Panc1 (cell line): Measurements from ENCODE around the gene MEGF8.

Source experiments
- CTCF ChIP-seq: fragments of 450-650 bp; IDR thresholded peaks from 2 replicates; pipeline ENCODE4 v1.5.1; 2017; ENCODE audit warnings: mild to moderate bottlenecking
- POLR2AphosphoS5 ChIP-seq: IDR thresholded peaks from 2 replicates; pipeline ENCODE4 v1.6.1; 2012; ENCODE audit warnings: mild to moderate bottlenecking, low read depth, low read length, moderate library complexity
- REST ChIP-seq, 2 experiments: IDR thresholded peaks; 2 replicates each; pipeline ENCODE4 v1.6.1; 2011 to 2012; ENCODE audit warnings: low read depth in 2 of 2, control low read depth in 1 of 2, low read length in 1 of 2, mild to moderate bottlenecking in 1 of 2, moderate library complexity in 1 of 2; ENCODE audit not compliant: insufficient read depth in 1 of 2
- SIN3A ChIP-seq: IDR thresholded peaks from 2 replicates; pipeline ENCODE4 v1.6.1; 2012; ENCODE audit warnings: low read depth, mild to moderate bottlenecking, low read length, moderate library complexity, borderline replicate concordance; ENCODE audit not compliant: insufficient read depth
- TCF7L2 ChIP-seq: IDR thresholded peaks from 2 replicates; pipeline ENCODE4 v1.6.1; 2011; ENCODE audit warnings: mild to moderate bottlenecking, low read depth, low read length, inconsistent platforms

GRCh38 chr19:42303876-42304275 is 21.6 kb upstream of the MEGF8 start:
- TF ChIP-seq CTCF (no peak), POLR2AphosphoS5 (no peak), REST (IDR thresholded peaks at IDR 0.05; ENCODE audit: insufficient read depth in 1 of 2, low read depth in 2 of 2, low read length in 1 of 2) (no peak), TCF7L2 (no peak), SIN3A (no peak)
